Rectal smooth muscle tissue (tissue), 1 donor: ENCODE data around the gene MAN1C1.

Experiments
- H3K27ac ChIP-seq: one replicate; pipeline ENCODE4 v1.7.0; 2013; ENCODE audit warnings: low read depth, low read length, inconsistent platforms
- H3K27me3 ChIP-seq: one replicate; pipeline ENCODE4 v1.7.0; 2013; ENCODE audit warnings: low read length; ENCODE audit not compliant: control insufficient read depth, insufficient read depth
- H3K36me3 ChIP-seq: one replicate; pipeline ENCODE4 v1.7.0; 2013; ENCODE audit warnings: low read length; ENCODE audit not compliant: control insufficient read depth, insufficient read depth
- H3K4me1 ChIP-seq: one replicate; pipeline ENCODE4 v1.7.0; 2013; ENCODE audit warnings: low read length; ENCODE audit not compliant: control insufficient read depth, insufficient read depth
- H3K4me3 ChIP-seq: one replicate; pipeline ENCODE4 v1.7.0; 2013; ENCODE audit warnings: low read length
- H3K9ac ChIP-seq: one replicate; pipeline ENCODE4 v1.7.0; 2013; ENCODE audit warnings: low read length

MAN1C1 gene

GRCh38 chr1:25808481-25809244, 192.1 kb downstream of the MAN1C1 start:
- H3K9ac ChIP-seq: no peak overlapping the region
- H3K27me3 ChIP-seq: no peaks in the 10 kb centered on the region
- H3K36me3 ChIP-seq: peaks cover 3% of the 10 kb centered on the region
- no peak overlapping the region for H3K27ac ChIP-seq
- peaks cover 6% of the 10 kb centered on the region for H3K4me1 ChIP-seq
- H3K4me3 ChIP-seq: no peak overlapping the region

DNA sequence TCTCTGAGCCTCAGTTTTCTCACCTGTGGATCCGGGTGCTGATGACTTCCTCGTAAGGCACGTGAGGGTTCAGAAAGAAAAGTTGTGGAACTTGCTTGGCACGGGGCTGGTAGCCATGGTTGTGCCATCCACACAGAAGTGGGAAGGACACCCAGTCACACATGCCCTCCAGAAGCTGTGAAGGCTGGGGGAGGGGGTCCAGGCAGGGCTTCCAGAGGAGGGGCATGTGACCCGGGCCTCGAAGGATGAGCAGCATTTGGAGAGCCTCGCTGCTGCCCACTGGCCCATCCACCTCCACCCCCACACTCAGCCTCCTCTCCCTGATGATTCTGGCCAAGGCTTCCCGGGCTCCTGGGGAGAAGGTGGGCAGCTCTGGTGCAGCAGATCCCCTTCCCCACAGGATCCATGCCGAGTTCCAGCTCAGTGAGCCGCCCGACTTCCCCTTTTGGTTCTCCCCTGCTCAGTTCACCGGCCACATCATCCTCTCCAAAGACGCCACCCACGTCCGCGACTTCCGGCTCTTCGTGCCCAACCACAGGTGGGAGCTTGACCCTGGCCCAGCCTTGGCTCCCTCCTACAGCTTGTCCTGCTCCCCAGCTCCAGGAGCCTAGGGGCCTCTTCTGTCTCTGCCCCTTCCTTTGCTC, 192.8 kb downstream of the MAN1C1 start:
- Histone ChIP-seq H3K27ac (no peak overlapping the region), H3K4me3 (no peak overlapping the region), H3K4me1 (peaks cover 6% of the 10 kb centered on the region), H3K27me3 (no peaks in the 10 kb centered on the region), H3K36me3 (peaks cover 6% of the 10 kb centered on the region), H3K9ac (no peak overlapping the region)

DNA sequence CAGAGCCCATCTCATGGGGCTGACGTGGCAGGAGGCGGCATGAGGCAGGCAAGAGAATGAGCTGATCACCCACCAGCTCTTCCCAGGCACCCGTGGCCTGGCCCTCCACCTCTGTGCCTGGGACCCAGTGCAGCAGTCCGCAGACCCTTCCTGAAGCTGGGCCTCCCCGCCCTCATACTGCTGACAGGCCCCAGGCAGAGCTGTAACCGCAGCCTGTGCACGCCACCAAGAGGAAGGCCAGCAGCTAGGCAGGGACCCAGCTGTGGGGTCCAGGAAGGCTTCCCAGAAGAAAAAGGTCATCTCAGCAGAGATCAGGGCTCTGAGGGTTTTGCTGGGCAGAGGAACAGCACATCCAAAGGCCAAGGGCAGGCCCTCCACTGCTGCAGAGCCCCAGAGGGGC, 193.3 kb downstream of the MAN1C1 start:
- Histone ChIP-seq H3K4me1 (peaks cover 6% of the 10 kb centered on the region), H3K27me3 (no peaks in the 10 kb centered on the region), H3K4me3 (no peak overlapping the region), H3K36me3 (peaks cover 6% of the 10 kb centered on the region), H3K9ac (no peak overlapping the region), H3K27ac (no peak overlapping the region)

DNA sequence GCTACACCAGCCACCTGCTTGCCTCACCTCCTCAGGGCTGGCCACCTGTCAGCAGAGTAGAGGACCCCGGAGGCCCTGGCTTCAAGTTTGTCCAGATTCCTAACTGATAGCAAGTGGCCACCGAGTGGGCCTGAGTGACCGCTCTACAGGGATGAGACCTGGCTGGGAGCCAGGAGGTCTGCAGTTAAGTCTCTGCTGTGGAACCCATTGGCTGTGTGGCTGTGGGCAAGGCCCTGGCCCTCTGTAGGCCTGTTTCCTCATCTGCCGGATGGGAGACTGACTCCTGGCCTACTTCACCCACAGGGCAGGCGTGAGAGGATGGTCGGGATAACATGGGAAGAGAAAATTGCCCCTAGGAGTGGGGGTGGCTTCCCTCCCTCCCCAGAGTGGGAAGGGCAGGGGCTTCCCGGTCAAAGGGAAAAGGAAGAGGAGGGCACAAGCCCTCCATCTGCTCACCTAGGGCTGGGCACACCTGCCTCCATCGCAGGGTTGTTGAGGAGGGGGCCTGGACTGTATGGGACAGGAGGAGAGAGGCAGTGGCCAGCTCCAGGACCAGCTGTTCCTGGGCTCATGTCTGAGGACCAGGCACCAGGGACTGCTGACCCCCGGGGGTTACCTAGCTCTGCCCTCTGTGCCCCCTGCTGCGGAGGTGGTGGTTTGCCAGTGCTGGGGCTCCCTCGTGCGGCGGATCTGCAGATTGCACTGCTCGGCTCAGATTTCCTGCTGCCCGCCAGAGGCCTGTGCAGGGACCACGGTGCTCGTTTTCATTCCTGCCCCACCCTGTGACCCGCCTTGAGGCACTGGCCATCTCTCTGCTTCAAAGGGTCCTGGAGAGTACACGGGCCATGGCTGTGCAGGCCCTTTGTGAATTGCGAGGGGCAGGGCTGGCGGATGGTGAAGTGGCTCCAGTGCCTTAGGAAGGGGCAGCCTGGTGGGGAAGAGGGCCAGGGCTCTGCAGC, 194.0 kb downstream of the MAN1C1 start:
- H3K4me1 ChIP-seq: peaks cover 5% of the 10 kb centered on the region
- no peak overlapping the region for H3K4me3 ChIP-seq
- H3K27ac ChIP-seq: no peak overlapping the region
- no peaks in the 10 kb centered on the region for H3K27me3 ChIP-seq
- no peak overlapping the region for H3K9ac ChIP-seq
- H3K36me3 ChIP-seq: peaks cover 6% of the 10 kb centered on the region

GRCh38 chr1:25811384-25812082, 194.9 kb downstream of the MAN1C1 start:
- peaks cover 6% of the 10 kb centered on the region for H3K36me3 ChIP-seq
- H3K9ac ChIP-seq: no peak overlapping the region
- no peak overlapping the region for H3K4me3 ChIP-seq
- no peaks in the 10 kb centered on the region for H3K4me1 ChIP-seq
- H3K27me3 ChIP-seq: no peaks in the 10 kb centered on the region
- no peak overlapping the region for H3K27ac ChIP-seq

GRCh38 chr1:25813071-25813733, 196.6 kb downstream of the MAN1C1 start:
- Histone ChIP-seq H3K27me3 (no peaks in the 10 kb centered on the region), H3K27ac (no peak overlapping the region), H3K4me1 (no peaks in the 10 kb centered on the region), H3K36me3 (peaks cover 4% of the 10 kb centered on the region), H3K4me3 (no peak overlapping the region), H3K9ac (no peak overlapping the region)

DNA sequence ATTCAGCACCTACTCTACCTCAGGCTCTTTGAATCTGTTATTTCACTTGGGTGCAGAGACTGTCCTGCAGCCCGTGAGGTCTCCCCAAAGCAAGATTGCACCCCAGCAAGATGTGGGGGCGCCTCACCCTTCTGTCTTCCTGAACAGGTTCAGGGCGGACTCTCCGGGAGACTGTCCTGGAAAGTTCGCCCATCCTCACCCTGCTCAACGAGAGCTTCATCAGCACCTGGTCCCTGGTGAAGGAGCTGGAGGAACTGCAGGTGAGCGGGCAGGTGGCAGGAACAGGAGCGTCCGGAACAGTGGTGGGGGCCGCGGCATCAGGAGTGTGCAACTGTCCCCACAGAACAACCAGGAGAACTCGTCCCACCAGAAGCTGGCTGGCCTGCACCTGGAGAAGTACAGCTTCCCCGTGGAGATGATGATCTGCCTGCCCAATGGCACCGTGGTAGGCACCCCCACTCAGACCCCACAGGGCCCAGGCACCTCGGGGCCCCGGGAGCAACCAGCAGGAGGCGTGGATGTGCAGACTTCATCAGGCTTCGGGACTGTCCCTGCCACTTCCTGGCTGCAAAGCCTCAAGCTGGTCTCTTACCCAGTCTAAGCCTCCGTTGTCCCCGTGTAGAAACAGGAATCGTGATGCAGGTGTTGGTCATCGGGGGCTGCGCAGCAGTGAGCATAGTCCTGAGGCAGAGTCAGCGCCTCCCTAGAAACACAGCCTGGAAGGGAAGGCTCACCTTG, 197.3 kb downstream of the MAN1C1 start:
- H3K36me3 ChIP-seq: peaks cover 4% of the 10 kb centered on the region
- H3K9ac ChIP-seq: no peak overlapping the region
- no peak overlapping the region for H3K4me3 ChIP-seq
- peaks cover 6% of the 10 kb centered on the region for H3K4me1 ChIP-seq
- no peaks in the 10 kb centered on the region for H3K27me3 ChIP-seq
- H3K27ac ChIP-seq: no peak overlapping the region

DNA sequence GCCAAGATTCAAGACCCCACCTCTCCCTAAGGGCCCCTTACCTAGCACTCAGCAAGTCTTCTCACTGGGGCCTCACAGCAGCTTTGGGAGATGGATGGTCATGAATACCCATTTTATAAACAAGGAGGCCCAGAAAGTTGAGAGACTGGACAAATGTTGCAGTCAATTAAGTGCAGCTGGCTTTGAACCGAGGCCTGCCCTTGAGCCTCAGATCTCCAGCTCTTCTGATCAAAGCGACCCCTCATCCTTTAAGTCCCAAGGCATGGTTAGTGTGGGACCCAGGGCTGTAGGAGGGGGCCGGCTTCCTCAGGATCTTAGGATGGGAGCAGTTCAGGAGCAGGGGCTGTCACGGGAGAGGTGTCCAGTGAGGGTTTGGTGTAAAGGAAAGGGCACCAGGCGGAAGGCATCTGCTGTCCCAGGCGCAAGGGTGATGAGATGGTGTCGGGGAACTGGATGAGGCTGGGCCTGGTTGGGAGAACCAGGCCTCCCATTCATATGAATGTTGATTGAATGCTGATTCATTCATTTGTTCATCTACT, 198.0 kb downstream of the MAN1C1 start:
- H3K4me1 ChIP-seq: peaks cover 8% of the 10 kb centered on the region
- no peak overlapping the region for H3K4me3 ChIP-seq
- no peak overlapping the region for H3K27ac ChIP-seq
- H3K36me3 ChIP-seq: peaks cover 4% of the 10 kb centered on the region
- H3K9ac ChIP-seq: no peak overlapping the region
- H3K27me3 ChIP-seq: no peaks in the 10 kb centered on the region

- Histone ChIP-seq H3K27me3 (no peaks in the 10 kb centered on the region), H3K4me1 (peaks cover 8% of the 10 kb centered on the region), H3K36me3 (peaks cover 4% of the 10 kb centered on the region), H3K9ac (no peak overlapping the region), H3K4me3 (no peak overlapping the region), H3K27ac (no peak overlapping the region)
Observed at GRCh38 chr1:25815208-25816111, 198.9 kb downstream of the MAN1C1 start.

GRCh38 chr1:25816112-25816718, 199.6 kb downstream of the MAN1C1 start:
- Histone ChIP-seq H3K36me3 (peaks cover 4% of the 10 kb centered on the region), H3K27ac (no peak overlapping the region), H3K4me1 (peaks cover 12% of the 10 kb centered on the region), H3K4me3 (no peak overlapping the region), H3K9ac (no peak overlapping the region), H3K27me3 (no peaks in the 10 kb centered on the region)
